GM12874 (cell line): ENCODE data around the gene MDM2.

ENCODE experiments used
- TF ChIP-seq, protein P1 (sequence below): IDR thresholded peaks from 2 replicates; pipeline ENCODE4 v1.5.1; 2011; ENCODE audit warnings: low read depth, mild to moderate bottlenecking, control low read depth, low read length, moderate library complexity; ENCODE audit not compliant: insufficient read depth

MDM2 gene

GRCh38 chr12:68804657-68805591, 3.1 kb upstream of the MDM2 start:
- TF ChIP-seq, protein P1, sequence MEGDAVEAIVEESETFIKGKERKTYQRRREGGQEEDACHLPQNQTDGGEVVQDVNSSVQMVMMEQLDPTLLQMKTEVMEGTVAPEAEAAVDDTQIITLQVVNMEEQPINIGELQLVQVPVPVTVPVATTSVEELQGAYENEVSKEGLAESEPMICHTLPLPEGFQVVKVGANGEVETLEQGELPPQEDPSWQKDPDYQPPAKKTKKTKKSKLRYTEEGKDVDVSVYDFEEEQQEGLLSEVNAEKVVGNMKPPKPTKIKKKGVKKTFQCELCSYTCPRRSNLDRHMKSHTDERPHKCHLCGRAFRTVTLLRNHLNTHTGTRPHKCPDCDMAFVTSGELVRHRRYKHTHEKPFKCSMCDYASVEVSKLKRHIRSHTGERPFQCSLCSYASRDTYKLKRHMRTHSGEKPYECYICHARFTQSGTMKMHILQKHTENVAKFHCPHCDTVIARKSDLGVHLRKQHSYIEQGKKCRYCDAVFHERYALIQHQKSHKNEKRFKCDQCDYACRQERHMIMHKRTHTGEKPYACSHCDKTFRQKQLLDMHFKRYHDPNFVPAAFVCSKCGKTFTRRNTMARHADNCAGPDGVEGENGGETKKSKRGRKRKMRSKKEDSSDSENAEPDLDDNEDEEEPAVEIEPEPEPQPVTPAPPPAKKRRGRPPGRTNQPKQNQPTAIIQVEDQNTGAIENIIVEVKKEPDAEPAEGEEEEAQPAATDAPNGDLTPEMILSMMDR = no peak

DNA sequence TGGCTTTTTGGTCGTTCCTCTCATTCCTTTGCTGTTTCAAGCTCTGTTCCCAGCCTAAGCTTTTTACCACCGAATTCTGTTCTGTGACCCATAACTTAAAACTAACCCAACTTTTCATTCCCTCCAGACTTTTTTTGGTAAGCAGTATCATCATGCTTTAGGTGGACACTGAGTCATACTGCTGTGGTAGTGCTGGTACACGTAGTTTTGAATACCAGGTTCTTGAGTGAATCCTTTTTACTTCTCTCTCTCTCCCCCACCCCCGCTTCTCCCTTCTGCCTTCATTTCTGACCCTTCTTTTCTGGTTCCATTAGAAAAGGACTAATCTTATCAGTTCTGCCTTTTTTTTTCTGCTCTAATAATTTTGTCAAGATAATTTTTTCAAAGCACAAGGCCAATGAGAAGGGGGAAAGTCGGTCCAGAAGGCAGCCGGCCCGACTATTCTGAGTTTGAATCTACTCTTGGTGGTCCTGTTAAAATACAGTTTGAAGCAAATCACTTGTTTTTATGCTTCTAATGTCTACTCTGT, 2.3 kb upstream of the MDM2 start:
- TF ChIP-seq, protein P1 = no peak

GRCh38 chr12:68806488-68807237, 1.3 kb upstream of the MDM2 start:
- TF ChIP-seq, protein P1 = no peak

DNA sequence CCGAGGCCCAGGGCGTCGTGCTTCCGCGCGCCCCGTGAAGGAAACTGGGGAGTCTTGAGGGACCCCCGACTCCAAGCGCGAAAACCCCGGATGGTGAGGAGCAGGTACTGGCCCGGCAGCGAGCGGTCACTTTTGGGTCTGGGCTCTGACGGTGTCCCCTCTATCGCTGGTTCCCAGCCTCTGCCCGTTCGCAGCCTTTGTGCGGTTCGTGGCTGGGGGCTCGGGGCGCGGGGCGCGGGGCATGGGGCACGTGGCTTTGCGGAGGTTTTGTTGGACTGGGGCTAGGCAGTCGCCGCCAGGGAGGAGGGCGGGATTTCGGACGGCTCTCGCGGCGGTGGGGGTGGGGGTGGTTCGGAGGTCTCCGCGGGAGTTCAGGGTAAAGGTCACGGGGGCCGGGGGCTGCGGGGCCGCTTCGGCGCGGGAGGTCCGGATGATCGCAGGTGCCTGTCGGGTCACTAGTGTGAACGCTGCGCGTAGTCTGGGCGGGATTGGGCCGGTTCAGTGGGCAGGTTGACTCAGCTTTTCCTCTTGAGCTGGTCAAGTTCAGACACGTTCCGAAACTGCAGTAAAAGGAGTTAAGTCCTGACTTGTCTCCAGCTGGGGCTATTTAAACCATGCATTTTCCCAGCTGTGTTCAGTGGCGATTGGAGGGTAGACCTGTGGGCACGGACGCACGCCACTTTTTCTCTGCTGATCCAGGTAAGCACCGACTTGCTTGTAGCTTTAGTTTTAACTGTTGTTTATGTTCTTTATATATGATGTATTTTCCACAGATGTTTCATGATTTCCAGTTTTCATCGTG, 612 bp downstream of the MDM2 start:
- TF ChIP-seq, protein P1 = no peak

DNA sequence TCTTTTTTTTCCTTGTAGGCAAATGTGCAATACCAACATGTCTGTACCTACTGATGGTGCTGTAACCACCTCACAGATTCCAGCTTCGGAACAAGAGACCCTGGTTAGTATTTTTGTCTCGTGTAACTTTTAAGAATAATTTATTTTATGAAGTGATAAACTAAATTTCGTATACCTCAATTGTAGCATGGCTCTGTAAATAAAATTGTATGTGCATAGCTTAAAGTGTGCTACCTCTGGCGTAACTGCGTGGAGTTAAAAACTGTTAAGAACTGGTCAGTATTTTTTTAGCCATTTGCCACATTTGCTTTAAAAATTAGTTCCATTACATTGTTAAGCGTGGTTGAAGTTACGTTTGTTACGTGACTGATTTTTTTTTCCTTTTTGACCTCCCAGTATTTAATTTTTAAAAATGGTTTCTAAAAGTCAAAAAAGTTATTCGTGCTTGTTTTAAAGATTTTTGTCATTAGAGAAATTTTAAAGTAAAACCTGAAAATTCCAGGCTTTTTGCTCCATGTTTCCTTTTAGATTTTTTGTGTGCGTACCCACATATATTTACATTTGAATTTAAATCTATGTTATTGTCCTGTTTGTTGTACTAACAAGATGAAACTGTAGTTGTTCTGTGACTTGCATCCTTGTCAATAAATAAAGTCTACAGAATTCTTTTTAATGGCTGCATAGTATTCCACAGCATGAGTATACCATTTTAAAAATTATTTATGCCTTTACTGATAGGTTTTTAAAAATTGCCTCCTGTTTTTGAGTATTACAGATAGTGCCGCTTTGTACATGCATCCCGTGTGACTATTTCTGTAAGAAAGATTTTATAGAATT, 1.4 kb downstream of the MDM2 start:
- TF ChIP-seq, protein P1 = no peak

DNA sequence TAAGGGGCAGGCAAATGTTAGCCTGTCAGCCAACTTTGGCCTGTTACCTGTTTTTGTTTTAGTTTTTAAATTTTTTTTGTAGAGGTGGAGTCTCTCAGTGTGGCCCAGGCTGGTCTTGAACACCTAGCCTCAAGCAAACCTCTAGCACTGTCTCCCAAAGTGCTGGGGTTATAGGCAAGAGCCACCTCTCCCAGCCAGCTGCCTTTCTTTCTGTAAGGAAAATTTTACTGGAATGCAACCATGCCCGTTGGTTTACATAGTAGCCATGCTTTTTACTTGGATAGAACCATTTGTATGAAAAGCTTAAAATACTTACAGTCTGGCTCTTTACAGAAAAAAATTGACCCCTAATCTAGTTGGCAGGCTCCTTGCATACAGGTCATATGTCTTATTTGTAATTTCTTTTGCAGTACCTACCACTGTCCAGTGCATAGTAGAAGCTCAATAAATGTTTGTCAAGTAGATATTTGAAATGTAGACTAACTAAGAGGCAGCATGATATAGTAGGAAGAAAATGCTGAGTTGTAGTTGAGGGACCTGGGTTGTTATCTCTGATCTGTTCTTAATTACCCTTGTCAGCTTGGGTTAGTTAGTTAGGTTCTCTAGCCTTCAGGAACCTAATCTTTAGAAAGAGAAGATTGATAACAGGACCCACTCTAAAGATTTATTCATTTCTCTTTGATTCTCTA, 4.7 kb downstream of the MDM2 start:
- TF ChIP-seq, protein P1 = no peak
